ENCODE data around the gene TPRG1. TPM values are rescaled to one million over a fixed set of nuclear protein-coding genes. Genes with fewer than 3 reads are reported as not detected.

TPRG1 gene
- total RNA-seq, 1 donor from 2014 or later, result 23.4 TPM

GRCh38 chr3:189286916-189287315, 115.1 kb downstream of the TPRG1 start:
- no peak for ATAC-seq
- DNase-seq, result no peak
- TF ChIP-seq CTCF (IDR thresholded peaks at IDR 0.05), result no peak
- H3K9me3 ChIP-seq, result no peaks in the 10 kb centered on the region
- H3K27ac ChIP-seq, result no peak overlapping the region
- H3K4me3 ChIP-seq, result no peak overlapping the region
- H3K4me1 ChIP-seq, result no peaks in the 10 kb centered on the region
- H3K36me3 ChIP-seq, result no peaks in the 10 kb centered on the region
- H3K27me3 ChIP-seq (ENCODE audit: low read depth), result no peaks in the 10 kb centered on the region
- intact Hi-C loops (cut with DNase I), result no loop called here

- Histone ChIP-seq H3K27me3 (ENCODE audit: low read depth) (no peaks in the 10 kb centered on the region), H3K27ac (no peak overlapping the region), H3K4me3 (no peak overlapping the region), H3K36me3 (no peaks in the 10 kb centered on the region), H3K9me3 (no peaks in the 10 kb centered on the region), H3K4me1 (no peaks in the 10 kb centered on the region)
- no peak for TF ChIP-seq CTCF (IDR thresholded peaks at IDR 0.05)
- no peak for ATAC-seq
- no peak for DNase-seq
- intact Hi-C loops (cut with DNase I), result no loop called here
Measured at GRCh38 chr3:189288348-189289235, 116.8 kb downstream of the TPRG1 start.

DNA sequence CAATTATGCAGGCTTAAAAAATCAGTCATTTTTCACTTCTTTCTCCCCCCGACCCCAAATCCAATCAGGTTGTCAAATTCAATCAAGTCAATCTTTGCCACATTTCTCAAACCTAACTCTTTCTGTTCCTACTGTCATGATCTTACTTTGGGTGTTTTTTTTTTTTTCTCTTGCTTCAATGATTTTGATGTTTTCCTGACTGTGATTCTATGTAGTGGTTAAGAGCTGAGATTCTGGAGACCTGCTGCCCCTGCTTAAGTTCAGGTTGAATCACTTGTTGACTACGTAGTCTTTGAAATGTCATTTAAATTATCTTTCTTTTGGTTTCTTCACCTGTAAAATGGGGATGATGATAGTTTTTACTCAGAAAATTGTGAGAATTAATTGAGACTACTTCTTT, 117.5 kb downstream of the TPRG1 start:
- no peak for TF ChIP-seq CTCF (IDR thresholded peaks at IDR 0.05)
- intact Hi-C loops (cut with DNase I), result no loop called here
- ATAC-seq (no peak), DNase-seq (no peak)
- Histone ChIP-seq H3K27ac (no peak overlapping the region), H3K9me3 (no peaks in the 10 kb centered on the region), H3K36me3 (no peaks in the 10 kb centered on the region), H3K4me3 (no peak overlapping the region), H3K4me1 (no peaks in the 10 kb centered on the region), H3K27me3 (ENCODE audit: low read depth) (no peaks in the 10 kb centered on the region)

DNA sequence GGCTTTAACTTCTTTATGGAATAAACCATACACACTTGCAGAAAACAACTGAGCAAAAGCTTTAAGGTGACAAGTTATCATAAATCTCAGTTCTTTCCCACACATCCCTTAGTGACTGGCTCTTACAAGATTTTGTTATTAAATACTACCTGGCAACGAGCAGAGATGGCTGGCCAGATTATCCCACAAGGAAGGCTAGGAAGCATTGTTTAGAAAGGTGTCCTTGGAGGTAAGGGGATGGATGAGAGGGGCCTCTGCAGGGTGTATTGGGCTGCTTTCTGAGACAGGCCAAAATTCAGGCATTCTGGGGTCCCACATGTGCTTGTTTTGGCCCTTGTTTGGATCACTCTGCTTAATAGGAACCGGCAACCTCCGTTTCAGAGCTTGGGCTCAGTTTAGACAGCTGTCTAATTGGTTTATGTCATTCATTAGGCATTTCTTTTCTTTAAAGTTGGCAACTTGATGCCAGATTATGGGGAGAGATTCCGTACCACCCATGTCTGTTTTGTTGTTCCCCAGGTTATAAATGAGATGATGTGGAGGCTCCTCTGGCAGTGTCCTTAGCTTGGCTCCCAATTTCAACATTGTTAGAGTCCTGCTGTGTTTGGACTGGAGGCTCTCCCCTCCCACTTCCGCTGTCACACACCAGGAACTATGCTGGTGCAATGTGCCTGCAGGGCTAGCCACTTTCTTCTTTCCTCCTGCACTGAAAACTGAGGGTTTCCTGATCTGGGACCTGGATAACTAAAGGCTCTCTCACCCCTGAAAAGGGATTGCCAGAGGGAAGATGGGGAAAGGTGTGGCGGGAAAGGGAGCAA, 121.1 kb downstream of the TPRG1 start:
- no peak for ATAC-seq

DNA sequence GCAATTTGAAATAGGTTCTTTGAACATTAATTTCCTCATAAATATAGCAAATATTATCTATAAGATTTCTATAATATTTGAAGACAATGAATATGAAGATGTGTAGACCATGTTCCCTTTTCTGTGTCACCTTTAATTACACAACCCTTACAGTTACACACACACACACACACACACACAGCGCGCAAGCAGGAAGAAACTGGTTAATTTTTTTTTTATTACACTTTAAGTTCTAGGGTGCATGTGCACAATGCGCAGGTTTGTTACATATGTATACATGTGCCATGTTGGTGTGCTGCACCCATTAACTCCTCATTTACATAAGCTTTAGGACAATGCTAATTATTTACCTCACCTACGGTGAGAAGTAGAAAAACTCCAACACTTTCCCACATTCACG, 122.9 kb downstream of the TPRG1 start:
- Histone ChIP-seq H3K4me1 (no peaks in the 10 kb centered on the region), H3K4me3 (no peak overlapping the region), H3K27ac (no peak overlapping the region), H3K9me3 (no peaks in the 10 kb centered on the region), H3K36me3 (no peaks in the 10 kb centered on the region), H3K27me3 (ENCODE audit: low read depth) (no peaks in the 10 kb centered on the region)
- DNase-seq (no peak), ATAC-seq (no peak)
- TF ChIP-seq CTCF (IDR thresholded peaks at IDR 0.05), result no peak
- intact Hi-C loops (cut with DNase I), result no loop called here

More for the DNA sequence above, 121.1 kb downstream of the TPRG1 start:
- intact Hi-C loops (cut with DNase I), result no loop called here
- H3K4me1 ChIP-seq, result no peaks in the 10 kb centered on the region
- H3K36me3 ChIP-seq, result no peaks in the 10 kb centered on the region
- no peak for TF ChIP-seq CTCF (IDR thresholded peaks at IDR 0.05)
- no peak overlapping the region for H3K4me3 ChIP-seq
- H3K9me3 ChIP-seq, result no peaks in the 10 kb centered on the region
- no peak for DNase-seq
- H3K27ac ChIP-seq, result no peak overlapping the region
- H3K27me3 ChIP-seq (ENCODE audit: low read depth), result no peaks in the 10 kb centered on the region
